GM19468 (cell line): ENCODE data around the gene SYPL2.

Source experiments
- ATAC-seq: cut with Tn5 transposase; IDR thresholded peaks from one replicate; pipeline ENCODE4 v1.9.1; 2021; ENCODE audit warnings: mild to moderate bottlenecking, moderate library complexity, moderate number of reproducible peaks; ENCODE audit not compliant: unreplicated experiment; ENCODE audit errors: extremely low read depth

Gene SYPL2

DNA sequence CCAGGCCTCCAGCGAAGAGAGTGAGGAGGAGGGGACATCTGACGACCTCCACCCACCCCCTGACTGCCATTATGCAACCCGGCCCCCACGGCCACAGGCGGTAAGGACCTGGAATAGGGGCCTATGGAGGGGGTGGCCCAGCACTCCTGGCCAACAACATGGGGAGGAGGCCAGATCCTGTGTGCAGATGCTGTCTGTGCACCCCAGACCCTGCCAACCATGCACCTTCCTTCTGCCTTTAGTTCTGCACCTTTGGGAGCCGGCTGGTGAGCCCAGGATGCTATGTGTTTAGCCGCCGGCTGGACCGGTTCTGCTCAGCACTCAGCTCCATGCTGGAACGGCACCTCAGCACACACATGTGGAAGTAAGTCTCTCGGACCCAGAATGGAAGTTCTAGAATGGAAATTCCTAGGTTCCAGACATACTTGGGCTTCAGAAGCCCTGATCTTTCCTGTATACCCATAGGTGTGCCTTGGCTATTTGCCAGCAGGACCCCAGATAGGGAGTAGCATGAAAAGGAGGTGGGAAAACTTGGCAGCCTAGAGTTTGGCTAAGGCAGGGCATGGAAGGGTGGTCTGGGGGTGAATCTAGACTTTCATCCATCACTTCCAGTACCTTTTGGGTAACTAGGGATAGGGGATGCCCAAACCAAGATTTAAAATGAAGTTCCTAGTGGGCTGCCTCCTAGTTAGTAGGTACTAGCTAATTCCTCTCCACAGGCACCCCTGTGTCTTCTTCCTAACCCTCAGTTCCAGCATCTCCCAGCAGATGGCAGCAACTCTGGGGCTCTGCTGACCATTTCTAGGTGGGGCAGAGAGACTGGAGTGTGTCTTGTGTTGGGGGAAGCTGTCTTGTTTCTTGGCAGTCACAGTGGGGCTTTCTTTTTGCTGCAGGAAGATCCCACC, 23.9 kb downstream of the SYPL2 start:
- no peak for ATAC-seq

GRCh38 chr1:109490934-109491302, 24.6 kb downstream of the SYPL2 start:
- no peak for ATAC-seq

DNA sequence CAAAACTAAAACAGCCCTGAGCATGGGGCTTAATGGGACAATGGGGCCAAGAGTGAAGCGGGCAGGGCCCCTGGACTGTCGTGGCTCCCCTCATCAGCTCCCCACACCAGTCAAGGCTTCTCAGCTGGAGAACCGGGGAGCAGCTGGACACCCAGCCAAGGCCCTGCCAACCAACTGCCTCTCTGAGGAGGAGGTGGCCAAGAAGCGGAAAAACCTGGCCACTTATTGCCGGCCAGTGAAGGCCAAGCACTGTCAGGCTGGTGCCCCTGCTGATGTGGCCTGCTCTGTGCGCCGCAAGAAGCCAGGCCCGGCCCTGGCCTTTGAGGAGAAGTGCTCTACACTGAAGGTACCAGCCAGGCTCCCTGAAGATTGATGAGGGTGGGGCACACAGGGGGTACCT, 25.0 kb downstream of the SYPL2 start:
- ATAC-seq, result no peak

DNA sequence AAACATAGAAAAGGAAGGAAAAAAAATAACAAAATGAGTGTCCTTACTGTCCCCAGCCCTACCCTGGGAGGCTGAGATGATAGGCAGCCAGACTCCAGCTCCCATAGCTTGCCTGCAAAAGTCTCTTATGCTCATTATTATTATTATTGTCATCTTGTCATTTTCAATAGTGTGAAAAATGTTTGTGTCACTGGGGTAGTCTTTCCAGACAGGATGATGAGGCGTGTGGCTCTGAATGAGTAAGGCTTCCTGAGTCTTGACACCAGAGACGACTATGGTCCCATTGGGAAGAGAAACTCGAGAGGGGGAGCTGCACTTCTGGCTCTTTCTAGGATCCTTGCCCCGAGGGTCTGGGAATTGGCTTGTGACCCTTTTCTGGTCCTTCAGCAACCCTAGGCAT, 26.4 kb downstream of the SYPL2 start:
- no peak for ATAC-seq

GRCh38 chr1:109493227-109493626, 26.9 kb downstream of the SYPL2 start:
- ATAC-seq, result no peak

DNA sequence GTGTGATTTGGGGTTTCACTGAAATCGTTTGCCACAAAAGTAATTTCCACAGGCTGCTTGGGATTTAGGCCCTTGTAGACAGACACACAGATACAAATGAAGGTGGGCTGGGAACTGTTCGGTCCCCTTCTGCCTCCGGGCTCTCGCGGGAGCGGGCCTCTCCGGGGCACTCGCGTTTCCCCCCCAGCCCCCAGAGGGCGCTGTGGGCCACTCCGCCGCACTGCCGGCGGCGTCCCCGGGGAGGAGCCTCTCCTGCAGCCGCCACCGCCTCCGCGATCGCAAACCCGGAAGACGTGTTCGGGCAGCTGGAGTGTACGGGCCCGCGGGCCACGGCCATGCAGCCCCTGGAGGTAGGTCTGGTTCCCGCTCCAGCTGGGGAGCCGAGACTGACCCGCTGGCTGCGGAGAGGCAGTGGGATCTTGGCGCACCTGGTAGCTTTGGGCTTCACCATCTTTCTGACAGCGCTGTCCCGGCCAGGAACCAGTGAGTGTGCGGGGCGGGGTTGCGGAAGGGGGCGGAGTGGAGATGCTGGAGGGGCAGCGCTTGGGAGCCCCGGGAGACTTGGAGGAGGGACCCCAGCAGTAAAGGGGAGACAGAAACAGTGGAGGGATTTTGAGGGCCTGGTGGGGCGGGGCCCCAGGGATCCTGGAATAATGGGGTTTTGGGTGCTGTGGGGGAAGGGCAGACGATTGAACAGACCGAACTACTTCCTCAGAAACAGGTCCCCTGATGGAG, 27.6 kb downstream of the SYPL2 start, which contains the start of gene CYB561D1:
CYB561D1 (plus strand) TSS at position 290 of the 735 bp plus-strand sequence; CDS start at position 336, 46 bp downstream.
- peak; percentile 78 for ATAC-seq

DNA sequence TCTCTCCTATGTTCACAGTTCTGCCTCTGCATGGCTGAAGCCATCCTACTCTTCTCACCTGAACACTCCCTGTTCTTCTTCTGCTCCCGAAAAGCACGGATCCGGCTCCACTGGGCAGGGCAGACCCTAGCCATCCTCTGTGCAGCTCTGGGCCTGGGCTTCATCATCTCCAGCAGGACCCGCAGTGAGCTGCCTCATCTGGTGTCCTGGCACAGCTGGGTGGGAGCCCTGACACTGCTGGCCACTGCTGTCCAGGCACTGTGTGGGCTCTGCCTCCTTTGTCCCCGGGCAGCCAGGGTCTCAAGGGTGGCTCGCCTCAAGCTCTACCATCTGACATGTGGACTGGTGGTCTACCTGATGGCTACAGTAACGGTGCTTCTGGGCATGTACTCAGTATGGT, 29.4 kb downstream of the SYPL2 start:
- no peak for ATAC-seq

DNA sequence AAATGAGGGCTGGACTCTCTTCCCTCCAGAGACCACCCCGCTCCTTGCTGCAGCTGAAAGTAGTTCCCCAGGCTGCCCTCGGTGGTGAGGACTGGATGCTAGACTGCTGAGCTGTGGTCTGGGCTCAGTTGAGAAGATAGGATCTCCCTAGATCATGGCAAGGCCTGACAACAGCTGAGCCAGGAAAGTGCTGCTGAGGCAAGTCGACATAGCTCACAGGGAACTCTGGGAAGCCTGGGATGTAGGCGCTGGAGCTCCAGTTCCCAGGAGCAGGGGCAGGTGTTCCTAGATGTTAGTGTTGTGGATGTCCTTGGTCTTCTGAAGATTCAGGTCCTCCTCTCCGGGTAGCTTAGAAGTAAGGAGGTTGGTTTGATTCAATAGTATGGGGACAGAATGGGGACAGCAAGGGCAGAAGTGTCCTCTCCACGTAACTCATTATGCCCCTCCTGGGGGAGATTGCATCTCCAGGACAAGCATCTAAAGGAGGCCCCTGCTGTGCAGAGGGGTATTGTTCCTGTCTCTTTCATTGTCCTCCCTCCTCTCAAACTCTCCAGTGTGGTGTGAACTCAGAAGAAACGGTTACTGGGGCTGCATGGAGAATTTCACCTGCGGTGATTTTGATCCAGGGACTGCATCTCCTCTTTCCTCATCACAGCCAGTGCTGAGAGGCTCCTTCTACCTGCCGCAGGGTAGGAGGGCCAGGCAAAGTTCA, 31.3 kb downstream of the SYPL2 start:
- ATAC-seq, result no peak

DNA sequence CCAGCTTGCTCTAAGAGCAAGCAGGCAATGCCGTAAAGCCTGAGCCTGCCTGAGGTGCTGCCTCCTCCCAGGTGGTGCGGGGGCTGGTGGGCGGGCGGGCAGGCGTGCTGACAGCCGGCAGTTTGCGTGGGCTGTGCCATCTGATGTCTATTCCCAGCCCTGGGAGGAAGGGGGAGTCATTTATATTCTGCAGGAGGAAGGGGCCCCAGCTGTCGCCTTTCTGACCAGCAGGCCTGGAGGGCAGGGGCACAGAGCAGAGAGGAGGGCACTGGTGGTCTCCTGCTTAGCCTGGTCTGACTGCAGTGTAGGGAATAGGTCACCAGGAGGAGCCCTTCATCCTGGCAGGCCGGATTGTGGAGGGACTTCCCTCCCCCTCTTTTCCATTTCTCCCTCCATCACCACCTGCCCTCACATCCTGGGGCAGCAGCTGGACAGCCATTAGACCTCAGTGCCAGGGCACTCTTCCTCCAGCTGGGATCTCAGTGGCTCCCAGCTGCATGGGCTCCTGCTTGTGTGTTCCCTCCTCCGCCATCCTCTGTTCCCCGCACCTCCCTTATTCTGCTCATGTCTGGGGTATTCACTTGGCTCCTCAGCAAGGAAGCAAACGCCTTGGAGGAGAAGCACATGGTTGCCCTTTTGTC, 31.9 kb downstream of the SYPL2 start:
- no peak for ATAC-seq

DNA sequence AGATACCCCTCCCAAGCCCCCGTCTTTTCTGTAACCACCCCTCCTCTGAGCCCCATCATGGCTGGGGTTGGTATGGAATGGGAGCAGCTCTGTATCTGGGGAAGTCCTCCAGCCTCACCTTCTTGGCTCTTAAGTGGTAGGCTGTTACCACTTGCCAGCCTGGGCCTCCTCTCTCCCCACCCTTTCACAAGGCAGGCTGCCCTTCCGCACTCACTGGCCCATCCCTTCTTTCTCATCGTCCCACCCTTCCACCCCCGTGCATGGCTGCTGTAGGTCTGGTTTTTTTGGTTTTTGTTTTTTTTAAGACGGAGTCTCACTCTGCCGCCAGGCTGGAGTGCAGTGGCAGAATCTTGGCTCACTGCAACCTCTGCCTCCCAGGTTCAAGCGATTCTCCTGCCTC, 32.7 kb downstream of the SYPL2 start:
- ATAC-seq, result no peak

GRCh38 chr1:109499661-109500536, 33.6 kb downstream of the SYPL2 start:
- no peak for ATAC-seq

DNA sequence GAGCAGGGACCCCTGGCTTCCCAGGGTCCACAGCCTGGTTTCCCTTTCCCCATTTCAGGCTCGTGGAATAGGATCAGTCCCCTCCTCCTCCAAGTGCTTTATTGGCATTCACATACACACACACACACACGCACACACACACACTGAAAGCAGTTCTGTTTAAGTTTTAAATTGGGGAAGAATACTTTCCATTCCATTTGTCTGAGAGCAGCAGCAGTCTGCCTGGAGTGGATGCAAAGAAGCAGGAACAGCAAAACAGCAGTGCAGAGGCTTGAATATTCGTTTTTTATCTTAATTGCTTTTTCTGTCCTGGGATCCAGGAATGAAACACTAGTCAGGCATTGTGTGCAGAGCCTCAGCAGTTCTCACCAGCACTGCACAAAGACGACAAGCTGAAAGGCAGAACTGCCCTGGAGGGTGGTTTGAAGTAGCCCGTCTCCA, 34.6 kb downstream of the SYPL2 start:
- ATAC-seq, result no peak

- no peak for ATAC-seq
Observed at GRCh38 chr1:109501644-109502363, 35.5 kb downstream of the SYPL2 start.

DNA sequence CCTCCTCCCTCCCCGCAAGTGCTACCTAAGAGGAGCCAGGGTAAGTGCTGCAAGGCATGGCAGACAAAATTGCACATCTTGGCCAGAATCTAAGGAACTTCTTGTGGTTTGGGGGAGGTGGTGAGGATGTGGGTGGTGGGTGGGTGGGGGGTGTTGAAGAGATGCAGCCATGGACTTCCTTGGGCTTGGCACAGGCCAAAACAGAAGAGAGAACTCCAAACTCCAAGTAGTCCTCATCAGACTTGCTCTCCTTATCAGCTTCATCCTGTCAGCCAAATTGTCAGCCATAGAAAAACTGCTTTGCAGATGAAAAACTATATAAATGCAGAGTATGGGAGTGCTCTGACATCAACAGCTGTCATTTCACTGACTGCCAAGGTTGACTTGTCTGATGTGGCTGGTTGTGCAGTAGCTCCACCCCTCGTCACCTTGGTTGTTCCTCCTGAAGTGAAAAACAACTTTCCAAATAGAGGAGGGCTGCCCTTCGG, 36.1 kb downstream of the SYPL2 start:
- ATAC-seq, result no peak

DNA sequence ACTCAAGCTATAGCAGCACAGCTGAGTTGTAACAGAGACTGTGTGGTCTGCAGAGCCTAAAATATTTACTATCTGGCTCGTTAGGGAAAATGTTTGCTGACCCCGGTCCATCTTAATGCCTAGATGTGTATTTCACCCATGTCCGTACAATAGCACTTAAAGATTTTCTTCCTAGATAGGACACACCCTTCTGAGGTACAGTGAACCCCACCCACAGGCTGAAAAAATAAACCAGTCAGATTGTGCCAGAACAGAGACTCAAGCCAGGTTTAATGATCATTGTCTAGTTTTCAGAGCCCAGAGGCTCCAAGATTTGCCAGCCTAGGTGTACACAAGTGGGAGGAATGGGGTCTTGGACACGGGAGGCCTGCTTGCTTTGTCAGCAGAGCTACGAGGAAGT, 37.6 kb downstream of the SYPL2 start:
- ATAC-seq, result no peak

GRCh38 chr1:109504974-109505373, 38.6 kb downstream of the SYPL2 start:
- ATAC-seq, result no peak

GRCh38 chr1:109508001-109508872, 41.9 kb downstream of the SYPL2 start:
- no peak for ATAC-seq

GRCh38 chr1:109508873-109509175, 42.5 kb downstream of the SYPL2 start:
- no peak for ATAC-seq
